Fibroblast of skin of right quadriceps (primary cell): ENCODE results near the gene CAVIN1.
"Not testable (repeated sequence)": the region's sequence is repeated elsewhere in the genome, so short reads cannot be mapped to it uniquely, and the experiment has no call there.

Experiments
- DNase-seq: peaks from one replicate; pipeline ENCODE4 v3.0.0-alpha.2; 2013

Gene CAVIN1

GRCh38 chr17:42404326-42405055 lies 18.6 kb downstream of the CAVIN1 start:
- no peak for DNase-seq

GRCh38 chr17:42403150-42403549 lies 19.9 kb downstream of the CAVIN1 start:
- no peak for DNase-seq

GRCh38 chr17:42402117-42402516 lies 20.9 kb downstream of the CAVIN1 start:
- DNase-seq, result no peak

- DNase-seq, result not testable (repeated sequence)
Measured at GRCh38 chr17:42400844-42401375, 22.1 kb downstream of the CAVIN1 start.

- DNase-seq, result no peak
Measured at GRCh38 chr17:42399948-42400843, 22.9 kb downstream of the CAVIN1 start.

GRCh38 chr17:42399121-42399520 lies 23.9 kb downstream of the CAVIN1 start:
- no peak for DNase-seq

- DNase-seq, result not testable (repeated sequence)
Measured at GRCh38 chr17:42395601-42396000, 27.5 kb downstream of the CAVIN1 start.

GRCh38 chr17:42394838-42395237 lies 28.2 kb downstream of the CAVIN1 start:
- DNase-seq, result no peak

- DNase-seq, result no peak
Measured at GRCh38 chr17:42392692-42393415, 30.2 kb downstream of the CAVIN1 start.

- DNase-seq, result not testable (repeated sequence)
Measured at GRCh38 chr17:42391439-42391838, 31.6 kb downstream of the CAVIN1 start.

- no peak for DNase-seq
Measured at GRCh38 chr17:42389899-42390298, 33.2 kb downstream of the CAVIN1 start.

GRCh38 chr17:42389135-42389417 lies 34.0 kb downstream of the CAVIN1 start:
- DNase-seq, result no peak

GRCh38 chr17:42388381-42389134 lies 34.5 kb downstream of the CAVIN1 start, which contains the start of gene STAT3:
TSS of gene STAT3 (minus strand) at chr17:42388442. CDS start at chr17:42348516, 39,926 bp downstream.
- DNase-seq, result peak; percentile 100

- no peak for DNase-seq
Measured at GRCh38 chr17:42387661-42388380, 35.2 kb downstream of the CAVIN1 start.

- peak; percentile 78 for DNase-seq
Measured at GRCh38 chr17:42386777-42387657, 36.0 kb downstream of the CAVIN1 start.

GRCh38 chr17:42381898-42382297 lies 41.2 kb downstream of the CAVIN1 start:
- DNase-seq, result no peak

- DNase-seq, result no peak
Measured at GRCh38 chr17:42380935-42381334, 42.1 kb downstream of the CAVIN1 start.

GRCh38 chr17:42378959-42379594 lies 44.0 kb downstream of the CAVIN1 start:
- DNase-seq, result peak; percentile 17

- DNase-seq, result no peak
Measured at GRCh38 chr17:42378359-42378958, 44.6 kb downstream of the CAVIN1 start.

GRCh38 chr17:42373896-42374295 lies 49.2 kb downstream of the CAVIN1 start:
- DNase-seq, result no peak
